Activated effector memory CD4-positive, alpha-beta T cell treated with Interleukin-2 at 50 U/mL for 16 hours (primary cell): Measurements from ENCODE around the gene POU3F4.

ENCODE experiments used
- DNase-seq: peaks from one replicate; pipeline ENCODE4 v3.0.0-alpha.2; 2020

Gene POU3F4

GRCh38 chrX:83508006-83508405 is at the start of gene POU3F4:
TSS of gene POU3F4 (plus strand) at chrX:83508290. CDS start at chrX:83508325, 35 bp downstream.
- no peak for DNase-seq

- no peak for DNase-seq
Measured at GRCh38 chrX:83469551-83469950, 38.5 kb upstream of the POU3F4 start.

GRCh38 chrX:83495898-83496297 is 12.2 kb upstream of the POU3F4 start:
- no peak for DNase-seq

- no peak for DNase-seq
Measured at GRCh38 chrX:83501003-83501402, 7.1 kb upstream of the POU3F4 start.

- no peak for DNase-seq
Measured at GRCh38 chrX:83501530-83501929, 6.6 kb upstream of the POU3F4 start.

GRCh38 chrX:83504721-83505479 is 3.2 kb upstream of the POU3F4 start:
- DNase-seq: no peak

- no peak for DNase-seq
Measured at GRCh38 chrX:83508526-83509253, 600 bp downstream of the POU3F4 start.

GRCh38 chrX:83509254-83509801 is 1.2 kb downstream of the POU3F4 start:
- no peak for DNase-seq

GRCh38 chrX:83510510-83511062 is 2.5 kb downstream of the POU3F4 start:
- DNase-seq: no peak

- DNase-seq: no peak
Measured at GRCh38 chrX:83511208-83511607, 3.1 kb downstream of the POU3F4 start.

- no peak for DNase-seq
Measured at GRCh38 chrX:83512111-83512510, 4.0 kb downstream of the POU3F4 start.

- DNase-seq: no peak
Measured at GRCh38 chrX:83516597-83516996, 8.5 kb downstream of the POU3F4 start.

- no peak for DNase-seq
Measured at GRCh38 chrX:83521905-83522304, 13.8 kb downstream of the POU3F4 start.

- DNase-seq: no peak
Measured at GRCh38 chrX:83529950-83530349, 21.9 kb downstream of the POU3F4 start.

- no peak for DNase-seq
Measured at GRCh38 chrX:83535417-83536196, 27.5 kb downstream of the POU3F4 start.
